Keratinocyte (primary cell): ENCODE measurements around the gene MTCL1. TPM values are rescaled to one million over a fixed set of nuclear protein-coding genes. Genes with fewer than 3 reads are reported as not detected.

Source experiments
- DNase-seq: peaks from one replicate; pipeline ENCODE4 v3.0.0-alpha.2; 2011; ENCODE audit warnings: low read depth, missing footprints, low spot score
- FAIRE-seq: peaks from 2 replicates; lab custom pipeline; 2011; peaks lifted over from hg19 to GRCh38; lab: Jason Lieb, UNC
- H2AFZ ChIP-seq: 2 replicates; pipeline ENCODE4 v1.6.0; 2012; ENCODE audit warnings: low read length, control low read depth, inconsistent platforms; ENCODE audit not compliant: control insufficient read depth
- H3K27ac ChIP-seq: 2 replicates; pipeline ENCODE4 v1.5.1; 2011; ENCODE audit warnings: low read length; ENCODE audit not compliant: control insufficient read depth, insufficient read depth
- H3K27me3 ChIP-seq: 3 replicates; pipeline ENCODE4 v1.6.0; 2011; ENCODE audit warnings: low read length; ENCODE audit not compliant: control insufficient read depth, insufficient read depth; ENCODE audit errors: extremely low read depth
- H3K36me3 ChIP-seq, 2 experiments: 2 replicates in 1 of 2; 3 replicates in 1 of 2; pipeline ENCODE4 v1.5.1; 2011; ENCODE audit warnings: low read length in 2 of 2, mild to moderate bottlenecking in 1 of 2; ENCODE audit not compliant: control insufficient read depth in 2 of 2, insufficient read depth in 2 of 2; ENCODE audit errors: extremely low read depth in 1 of 2
- H3K4me1 ChIP-seq: 3 replicates; pipeline ENCODE4 v1.5.1; 2011; ENCODE audit warnings: low read length; ENCODE audit not compliant: control insufficient read depth, insufficient read depth; ENCODE audit errors: extremely low read depth
- H3K4me2 ChIP-seq: 3 replicates; pipeline ENCODE4 v1.6.0; 2011; ENCODE audit warnings: low read depth, low read length; ENCODE audit not compliant: control insufficient read depth, insufficient read depth; ENCODE audit errors: extremely low read depth
- H3K4me3 ChIP-seq, 3 experiments: fragments of 200-600 bp in 1 of 3; sonication (generic) in 1 of 3; 2 replicates in 2 of 3; 3 replicates in 1 of 3; pipeline ENCODE4 v1.5.1; 2011 to 2016; ENCODE audit warnings: low read length in 3 of 3, mild to moderate bottlenecking in 3 of 3, control low read depth in 2 of 3, inconsistent platforms in 1 of 3, low read depth in 1 of 3, mixed read lengths in 1 of 3, mixed run types in 1 of 3, moderate library complexity in 1 of 3; ENCODE audit not compliant: control insufficient read depth in 2 of 3, insufficient read depth in 2 of 3; ENCODE audit errors: extremely low read depth in 1 of 3
- H3K79me2 ChIP-seq: 2 replicates; pipeline ENCODE4 v1.6.0; 2012; ENCODE audit warnings: low read length; ENCODE audit not compliant: control insufficient read depth, insufficient read depth
- H3K9ac ChIP-seq: 3 replicates; pipeline ENCODE4 v1.6.0; 2011; ENCODE audit warnings: low read length; ENCODE audit not compliant: control insufficient read depth, insufficient read depth; ENCODE audit errors: extremely low read depth
- H3K9me1 ChIP-seq: 3 replicates; pipeline ENCODE4 v1.6.0; 2011; ENCODE audit warnings: low read length; ENCODE audit not compliant: control insufficient read depth, insufficient read depth; ENCODE audit errors: extremely low read depth
- H3K9me3 ChIP-seq: 2 replicates; pipeline ENCODE4 v1.5.1; 2012; ENCODE audit warnings: low read depth, low read length; ENCODE audit not compliant: control insufficient read depth
- H4K20me1 ChIP-seq: 3 replicates; pipeline ENCODE4 v1.6.0; 2011; ENCODE audit warnings: low read length; ENCODE audit not compliant: control insufficient read depth, insufficient read depth; ENCODE audit errors: extremely low read depth
- CTCF ChIP-seq, 3 experiments: IDR thresholded peaks in 1 of 3; conservative IDR thresholded peaks in 1 of 3; optimal IDR thresholded peaks in 1 of 3; 2 replicates in 2 of 3; 3 replicates in 1 of 3; pipeline versions ENCODE3 to v1.5.1; 2011; ENCODE audit warnings: low read length in 3 of 3, mild to moderate bottlenecking in 3 of 3, moderate library complexity in 2 of 3, control low read depth in 1 of 3, inconsistent platforms in 1 of 3; ENCODE audit not compliant: insufficient read depth in 2 of 3; ENCODE audit errors: extremely low read depth in 1 of 3
- EZH2 ChIP-seq: IDR thresholded peaks from one replicate; pipeline ENCODE4 v1.6.1; 2012; ENCODE audit warnings: inconsistent platforms, mild to moderate bottlenecking, low read length, moderate library complexity
- dilution Hi-C: fragments of 300-500 bp; cut with MboI; formaldehyde crosslinking; loops from one replicate; pipeline ENCODE4 v1.7.0; 2020; ENCODE audit warnings: low sequenced_read_pairs; ENCODE audit not compliant: extremely low pct_ligation_motif_present
- polyA plus RNA-seq, 5 experiments: library from polyadenylated mRNA; depleted of rRNA in 3 of 5; stranded (reverse) in 3 of 5; stranded (forward) in 1 of 5; unstranded in 1 of 5; fragments of >200 nt; gene quantifications; 1 replicate in 1 of 5; 2 replicates in 3 of 5; 3 replicates in 1 of 5; pipeline versions ENCODE4 v1.2.1 to v1.2.3, GENCODE V29; 2011 to 2012; ENCODE audit warnings: missing spikeins in 2 of 5, low read depth in 1 of 5, low replicate concordance in 1 of 5

The MTCL1 gene
- polyA plus RNA-seq, 1 donor (not counting 4 experiments of a cell fraction or from before 2014, with no cell fraction given), result 15.4 TPM

DNA sequence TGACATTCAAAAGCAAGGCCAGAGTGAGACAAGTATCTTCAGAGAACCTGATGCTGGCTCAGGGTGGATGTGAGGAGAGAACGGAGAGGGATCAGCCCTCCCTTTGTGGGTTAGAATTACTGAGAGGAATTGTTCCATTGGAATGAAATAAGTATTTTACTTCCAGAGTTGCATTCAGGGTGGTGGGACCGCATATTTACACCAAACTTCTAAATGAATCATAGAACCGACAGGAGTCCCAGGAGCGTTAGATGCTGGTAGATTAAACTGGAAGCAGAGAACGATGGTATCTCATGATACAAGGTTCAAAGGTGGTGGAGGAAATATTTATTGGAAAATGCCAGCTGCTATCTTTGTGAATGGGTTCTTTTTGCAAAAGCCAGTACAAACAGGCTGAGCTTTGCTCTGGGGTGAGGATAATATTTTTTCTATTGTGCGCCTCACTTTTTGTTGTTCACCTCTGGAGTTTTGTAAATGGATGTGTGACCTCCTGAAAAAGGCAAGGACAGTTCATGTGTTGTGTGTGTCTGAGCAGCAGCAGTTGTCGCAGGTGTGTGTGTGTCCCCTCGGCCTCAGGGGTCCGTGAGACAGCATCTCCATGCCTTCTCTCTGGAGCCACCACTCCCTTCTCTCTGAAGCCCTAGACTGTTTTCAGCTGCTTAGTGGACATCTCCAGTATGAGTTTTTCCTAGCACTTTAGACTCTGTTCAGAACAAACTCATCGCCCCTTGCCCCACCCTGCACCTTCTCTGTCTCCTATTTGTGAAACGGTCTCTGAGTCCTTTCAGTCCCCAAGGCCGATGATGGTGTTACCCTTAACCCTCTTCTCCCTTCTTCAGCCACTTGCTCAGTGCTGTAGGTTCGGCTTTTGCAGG lies 17.8 kb downstream of the MTCL1 start:
- peaks cover 23% of the 10 kb centered on the region for H3K4me1 ChIP-seq
- no peaks in the 10 kb centered on the region for H3K27me3 ChIP-seq
- no peak overlapping the region for H3K4me2 ChIP-seq
- H3K79me2 ChIP-seq, result peaks cover 41% of the 10 kb centered on the region
- FAIRE-seq (no peak), DNase-seq (no peak)
- peaks cover 7 to 20% of the 10 kb centered on the region in 2 experiments for H3K36me3 ChIP-seq
- H3K4me3 ChIP-seq, result no peak overlapping the region
- no peak overlapping the region for H3K9ac ChIP-seq
- no peak overlapping the region for H2AFZ ChIP-seq
- TF ChIP-seq CTCF (optimal IDR thresholded peaks at IDR 0.05 in 1 of 3, IDR thresholded peaks at IDR 0.05 in 1 of 3, conservative IDR thresholded peaks at IDR 0.05 in 1 of 3; ENCODE audit: extremely low read depth in 1 of 3, insufficient read depth in 2 of 3, low read length in 3 of 3), result no peak
- H3K9me1 ChIP-seq, result no peaks in the 10 kb centered on the region
- no peaks in the 10 kb centered on the region for H4K20me1 ChIP-seq
- no peaks in the 10 kb centered on the region for H3K9me3 ChIP-seq
- dilution Hi-C loops, result no loop called here
- H3K27ac ChIP-seq, result no peak overlapping the region

DNA sequence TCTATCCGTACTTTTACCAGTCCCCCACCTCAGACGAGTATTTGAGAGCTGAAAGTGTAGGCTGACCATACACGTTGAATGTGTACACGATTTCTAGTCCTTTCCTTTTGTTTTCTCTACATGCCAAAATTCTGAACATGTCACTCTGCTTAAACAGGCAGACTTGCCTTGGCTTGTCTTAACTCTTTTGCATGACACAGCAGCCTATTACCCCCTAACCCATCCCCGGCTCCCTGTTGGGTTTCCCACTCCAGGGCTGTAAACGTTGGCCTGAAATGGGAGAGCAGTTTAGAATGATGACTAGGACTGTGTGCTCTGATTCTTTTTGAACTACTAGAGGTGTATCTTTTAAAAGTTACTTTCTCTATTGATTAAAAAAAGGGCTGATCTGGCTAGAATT lies 19.1 kb downstream of the MTCL1 start:
- Histone ChIP-seq H3K9ac (no peak overlapping the region), H3K4me2 (peak overlapping the region; percentile 6), H3K9me1 (no peaks in the 10 kb centered on the region), H4K20me1 (no peaks in the 10 kb centered on the region), H3K36me3 (peaks cover 6 to 15% of the 10 kb centered on the region in 2 experiments), H3K4me1 (peaks cover 23% of the 10 kb centered on the region), H3K4me3 (no peak overlapping the region), H3K27ac (peak overlapping the region; percentile 42), H2AFZ (no peak overlapping the region), H3K79me2 (peaks cover 45% of the 10 kb centered on the region), H3K9me3 (no peaks in the 10 kb centered on the region), H3K27me3 (no peaks in the 10 kb centered on the region)
- FAIRE-seq, result peak; percentile 71
- TF ChIP-seq EZH2 (no peak), CTCF (optimal IDR thresholded peaks at IDR 0.05 in 1 of 3, IDR thresholded peaks at IDR 0.05 in 1 of 3, conservative IDR thresholded peaks at IDR 0.05 in 1 of 3; ENCODE audit: extremely low read depth in 1 of 3, insufficient read depth in 2 of 3, low read length in 3 of 3) (no peak)
- DNase-seq, result no peak
- dilution Hi-C loops, result no loop called here
